Hematopoietic multipotent progenitor cell treated with erythropoietin and hydrocortisone succinate and interleukin-3 and kit ligand, for 6 days (in vitro differentiated cells): ENCODE results near the gene CARHSP1.
"Not testable (repeated sequence)": the region's sequence is repeated elsewhere in the genome, so short reads cannot be mapped to it uniquely, and the experiment has no call there.

ENCODE experiments used
- DNase-seq: peaks from one replicate; pipeline ENCODE4 v3.0.0-alpha.2; 2015

CARHSP1 gene

GRCh38 chr16:8892101-8892575 is 23.3 kb upstream of the CARHSP1 start:
- DNase-seq = no peak

GRCh38 chr16:8890549-8890921 is 21.7 kb upstream of the CARHSP1 start:
- no peak for DNase-seq

- DNase-seq = no peak
Observed at GRCh38 chr16:8889893-8890548, 21.2 kb upstream of the CARHSP1 start.

- no peak for DNase-seq
Observed at GRCh38 chr16:8888951-8889892, 20.4 kb upstream of the CARHSP1 start.

- DNase-seq = peak; percentile 43
Observed at GRCh38 chr16:8887952-8888560, 19.2 kb upstream of the CARHSP1 start.

- DNase-seq = no peak
Observed at GRCh38 chr16:8887431-8887765, 18.6 kb upstream of the CARHSP1 start.

- no peak for DNase-seq
Observed at GRCh38 chr16:8886593-8887430, 18.0 kb upstream of the CARHSP1 start.

GRCh38 chr16:8885674-8886592 is 17.1 kb upstream of the CARHSP1 start:
- DNase-seq = no peak

- no peak for DNase-seq
Observed at GRCh38 chr16:8882725-8883377, 14.0 kb upstream of the CARHSP1 start.

- DNase-seq = no peak
Observed at GRCh38 chr16:8882041-8882617, 13.3 kb upstream of the CARHSP1 start, which contains the start of gene LITAFD. TSS of gene LITAFD (plus strand) at chr16:8882351. CDS start at chr16:8884356, 2,005 bp downstream.

GRCh38 chr16:8880839-8881510 is 12.2 kb upstream of the CARHSP1 start:
- DNase-seq = no peak

GRCh38 chr16:8878523-8878911 is 9.7 kb upstream of the CARHSP1 start:
- no peak for DNase-seq

GRCh38 chr16:8877894-8878522 is 9.2 kb upstream of the CARHSP1 start:
- no peak for DNase-seq

- DNase-seq = not testable (repeated sequence)
Observed at GRCh38 chr16:8875317-8875716, 6.5 kb upstream of the CARHSP1 start.

GRCh38 chr16:8874388-8874787 is 5.6 kb upstream of the CARHSP1 start:
- no peak for DNase-seq

- DNase-seq = not testable (repeated sequence)
Observed at GRCh38 chr16:8873866-8874195, 5.0 kb upstream of the CARHSP1 start.

GRCh38 chr16:8872967-8873865 is 4.4 kb upstream of the CARHSP1 start:
- peak; percentile 45 for DNase-seq

- DNase-seq = no peak
Observed at GRCh38 chr16:8872071-8872470, 3.3 kb upstream of the CARHSP1 start.

GRCh38 chr16:8869988-8870241 is 1.1 kb upstream of the CARHSP1 start:
- not testable (repeated sequence) for DNase-seq
